Measurements from ENCODE around the gene XCL2.

XCL2 gene

DNA sequence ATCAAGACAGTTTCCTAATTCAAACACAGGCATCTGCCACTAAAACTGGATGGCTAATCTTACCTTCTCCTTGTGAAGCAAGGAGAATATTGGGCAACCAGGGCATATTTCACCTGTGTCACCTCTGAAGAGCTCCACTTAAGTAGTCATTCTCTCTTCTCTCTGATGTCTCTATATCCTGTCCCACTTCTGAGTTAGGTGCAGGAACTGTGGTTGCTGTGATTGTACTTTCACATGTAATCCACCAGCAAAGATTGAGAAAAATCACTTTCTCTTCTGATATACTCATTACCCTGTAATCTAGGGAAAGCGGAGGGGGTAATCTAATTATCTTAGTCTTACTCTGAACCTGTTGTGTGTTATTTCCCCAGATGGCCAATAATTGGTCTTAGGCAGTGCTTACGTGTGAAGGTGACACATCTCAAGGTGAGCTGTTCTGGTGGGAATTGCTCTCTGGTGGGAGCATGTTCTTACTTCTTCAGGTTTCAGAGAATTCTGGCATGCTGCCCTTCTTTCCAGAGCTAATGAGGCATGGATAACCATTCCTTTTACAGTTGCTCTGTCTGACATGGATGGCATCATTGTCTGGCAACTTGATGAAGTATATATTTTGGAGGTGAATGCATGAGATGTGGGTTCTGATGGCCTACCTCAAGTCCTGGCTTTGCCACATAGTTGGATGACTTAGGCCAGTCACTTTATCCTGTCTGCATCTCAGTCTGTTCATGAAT, 12.0 kb downstream of the XCL2 start:
- Histone ChIP-seq H3K4me3 (ENCODE audit: low read length) (no peak overlapping the region), H3K27ac (ENCODE audit: low read depth, low read length) (no peak overlapping the region), H3K9me3 (ENCODE audit: insufficient read depth, low read depth, low read length) (no peaks in the 10 kb centered on the region), H3K9ac (ENCODE audit: low read depth, low read length) (no peak overlapping the region), H3K36me3 (ENCODE audit: insufficient read depth, low read length) (no peaks in the 10 kb centered on the region), H3K4me1 (ENCODE audit: insufficient read depth, low read length) (no peaks in the 10 kb centered on the region), H3K27me3 (ENCODE audit: insufficient read depth, low read length) (no peaks in the 10 kb centered on the region)
- 96% methylated on average over 2 of the region's 2 CpGs for WGBS

DNA sequence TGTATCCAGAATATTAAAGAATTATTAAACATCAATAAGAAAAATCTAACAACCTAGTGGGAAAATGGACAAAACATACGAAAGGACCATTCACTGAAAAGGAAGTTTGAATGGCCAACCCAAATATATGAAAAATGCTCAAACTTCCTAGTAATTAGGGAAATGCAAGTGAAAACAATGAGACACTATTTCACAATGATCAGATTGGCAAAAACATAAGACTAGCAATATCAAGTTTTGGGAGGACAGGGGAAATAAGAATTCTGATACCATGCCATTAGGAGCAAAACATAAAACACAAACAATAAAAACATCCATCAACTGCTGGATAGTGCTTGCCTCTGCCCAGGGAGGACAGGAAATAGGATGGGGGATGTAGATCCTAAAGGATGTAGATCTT, 14.3 kb downstream of the XCL2 start:
- no peak overlapping the region for H3K4me3 ChIP-seq (ENCODE audit: low read length)
- H3K4me1 ChIP-seq (ENCODE audit: insufficient read depth, low read length): peaks cover 7% of the 10 kb centered on the region; the same call in 1 of the 2 replicates
- H3K27me3 ChIP-seq (ENCODE audit: insufficient read depth, low read length): no peaks in the 10 kb centered on the region
- WGBS: 100% methylated on average over 1 of the region's 1 CpG
- H3K9ac ChIP-seq (ENCODE audit: low read depth, low read length): no peak overlapping the region
- H3K36me3 ChIP-seq (ENCODE audit: insufficient read depth, low read length): no peaks in the 10 kb centered on the region
- no peaks in the 10 kb centered on the region for H3K9me3 ChIP-seq (ENCODE audit: insufficient read depth, low read depth, low read length)
- no peak overlapping the region for H3K27ac ChIP-seq (ENCODE audit: low read depth, low read length)

DNA sequence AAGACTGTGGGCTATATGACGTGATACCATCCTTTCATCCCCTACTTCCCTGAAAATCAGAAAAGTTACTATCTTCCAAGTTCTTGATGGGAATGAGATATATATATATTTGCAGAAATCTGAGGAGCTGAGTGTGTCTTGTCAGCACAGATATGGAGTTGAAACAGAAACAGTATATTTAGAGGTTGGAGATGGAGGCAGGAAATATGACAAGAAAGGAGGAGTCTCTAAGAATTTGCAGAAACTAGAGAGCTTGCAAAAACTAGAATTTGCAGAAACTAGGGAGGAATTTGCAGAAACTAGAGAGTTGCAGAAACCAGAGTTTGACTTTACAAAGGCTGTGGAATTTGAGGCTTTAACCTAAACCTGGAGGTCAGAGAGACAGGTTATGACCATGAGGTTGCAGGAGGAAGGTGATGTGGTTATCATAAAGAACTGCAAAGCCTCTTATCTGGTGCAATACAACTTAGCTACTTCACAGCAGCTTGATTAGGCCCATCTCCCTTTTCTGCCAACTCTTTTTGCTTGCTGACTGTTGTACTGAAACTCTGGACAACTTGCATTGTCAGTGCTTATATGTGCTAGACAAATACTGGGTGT, 22.3 kb downstream of the XCL2 start:
- Histone ChIP-seq H3K27me3 (ENCODE audit: insufficient read depth, low read length) (no peaks in the 10 kb centered on the region), H3K9ac (ENCODE audit: low read depth, low read length) (no peak overlapping the region), H3K4me3 (ENCODE audit: low read length) (no peak overlapping the region), H3K36me3 (ENCODE audit: insufficient read depth, low read length) (no peaks in the 10 kb centered on the region), H3K27ac (ENCODE audit: low read depth, low read length) (no peak overlapping the region), H3K9me3 (ENCODE audit: insufficient read depth, low read depth, low read length) (peaks cover 11% of the 10 kb centered on the region), H3K4me1 (ENCODE audit: insufficient read depth, low read length) (peaks cover 7% of the 10 kb centered on the region; the same call in 1 of the 2 replicates)
- no CpG with 5 or more reads among the region's 1 CpG for WGBS

DNA sequence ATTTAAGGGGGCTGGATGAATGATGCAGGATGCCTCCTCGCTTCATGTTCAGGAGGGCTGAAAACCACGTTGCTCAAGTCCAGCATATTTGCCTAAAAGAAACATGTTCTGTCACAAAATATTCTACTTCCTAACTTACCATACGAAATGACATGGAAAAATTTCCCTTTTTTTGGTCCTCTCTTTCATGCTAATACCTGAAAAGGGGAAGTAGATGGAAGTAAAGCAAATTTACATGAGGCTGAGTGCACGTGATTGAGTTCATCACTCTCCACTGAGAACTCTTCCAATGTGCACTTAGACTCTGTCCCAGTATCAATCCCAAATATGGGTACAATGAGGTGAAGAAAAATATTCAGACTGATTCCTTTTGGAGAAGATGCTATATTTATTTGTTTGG, 23.0 kb downstream of the XCL2 start:
- Histone ChIP-seq H3K36me3 (ENCODE audit: insufficient read depth, low read length) (no peaks in the 10 kb centered on the region), H3K27ac (ENCODE audit: low read depth, low read length) (no peak overlapping the region), H3K9ac (ENCODE audit: low read depth, low read length) (no peak overlapping the region), H3K4me3 (ENCODE audit: low read length) (no peak overlapping the region), H3K9me3 (ENCODE audit: insufficient read depth, low read depth, low read length) (peaks cover 11% of the 10 kb centered on the region), H3K27me3 (ENCODE audit: insufficient read depth, low read length) (no peaks in the 10 kb centered on the region), H3K4me1 (ENCODE audit: insufficient read depth, low read length) (peaks cover 7% of the 10 kb centered on the region; the same call in 1 of the 2 replicates)
- 80% methylated on average over 4 of the region's 4 CpGs for WGBS

DNA sequence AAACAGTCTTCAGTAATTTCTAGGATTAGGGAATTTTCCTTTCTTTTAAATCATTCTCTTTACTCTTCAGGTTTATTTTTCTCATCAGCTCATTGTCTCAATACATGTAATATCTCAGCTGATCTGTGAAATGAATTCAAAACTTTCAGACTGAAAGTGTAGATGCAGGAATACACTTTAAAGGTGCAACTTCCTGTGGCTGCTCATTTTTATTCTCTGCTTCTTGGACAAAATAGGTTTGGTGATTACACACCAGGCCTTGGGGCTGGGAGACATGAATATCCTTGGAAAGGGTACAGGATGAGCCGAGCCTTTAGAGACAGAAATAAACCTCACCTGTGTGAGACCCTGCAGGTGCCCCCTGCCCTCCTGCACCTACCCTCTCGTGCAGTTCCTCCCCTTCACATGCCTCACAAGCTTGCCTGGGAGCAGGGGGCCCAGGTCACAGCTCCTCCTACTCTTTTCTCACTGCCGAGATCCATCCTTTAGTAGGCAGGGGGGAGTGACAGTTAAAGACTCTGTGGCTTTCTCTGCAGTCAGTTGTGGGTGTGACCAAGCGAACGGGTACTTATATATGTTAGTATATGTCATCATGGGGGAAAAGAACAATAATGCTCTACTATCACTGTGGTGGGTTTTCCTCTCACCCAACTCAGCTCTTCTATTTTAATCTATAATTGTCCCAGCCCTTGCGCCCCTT, 23.6 kb downstream of the XCL2 start:
- WGBS: 27% methylated on average over 6 of the region's 6 CpGs
- H3K27ac ChIP-seq (ENCODE audit: low read depth, low read length): no peak overlapping the region

DNA sequence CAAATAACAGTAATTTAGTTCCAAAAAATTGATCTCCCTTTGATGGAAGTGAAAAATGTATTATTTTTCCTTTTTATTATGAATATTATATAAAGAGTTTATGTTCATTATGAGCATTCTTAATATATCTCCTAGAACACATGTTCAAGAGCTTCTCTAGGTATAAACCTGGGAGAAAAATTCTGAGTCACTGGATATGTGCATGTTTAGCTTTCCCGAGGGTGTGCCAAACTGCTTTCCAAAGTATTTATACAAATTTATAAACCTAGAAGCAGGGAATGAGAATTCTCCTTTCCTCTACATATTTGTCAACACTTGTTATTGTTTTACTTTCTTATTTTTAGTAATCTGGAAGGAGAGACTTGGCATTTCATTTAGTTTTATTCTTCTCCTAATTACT, 25.0 kb downstream of the XCL2 start:
- H3K36me3 ChIP-seq (ENCODE audit: insufficient read depth, low read length): no peaks in the 10 kb centered on the region
- peaks cover 7% of the 10 kb centered on the region for H3K9me3 ChIP-seq (ENCODE audit: insufficient read depth, low read depth, low read length)
- no peak overlapping the region for H3K4me3 ChIP-seq (ENCODE audit: low read length)
- H3K27me3 ChIP-seq (ENCODE audit: insufficient read depth, low read length): no peaks in the 10 kb centered on the region
- H3K9ac ChIP-seq (ENCODE audit: low read depth, low read length): no peak overlapping the region
- H3K4me1 ChIP-seq (ENCODE audit: insufficient read depth, low read length): no peaks in the 10 kb centered on the region
- WGBS: no CpG with 5 or more reads among the region's 1 CpG
- H3K27ac ChIP-seq (ENCODE audit: low read depth, low read length): no peak overlapping the region

More for the DNA sequence above, 23.6 kb downstream of the XCL2 start:
- Histone ChIP-seq H3K4me1 (ENCODE audit: insufficient read depth, low read length) (peaks cover 7% of the 10 kb centered on the region; the same call in 1 of the 2 replicates), H3K9me3 (ENCODE audit: insufficient read depth, low read depth, low read length) (peaks cover 11% of the 10 kb centered on the region), H3K4me3 (ENCODE audit: low read length) (no peak overlapping the region), H3K36me3 (ENCODE audit: insufficient read depth, low read length) (no peaks in the 10 kb centered on the region), H3K9ac (ENCODE audit: low read depth, low read length) (no peak overlapping the region), H3K27me3 (ENCODE audit: insufficient read depth, low read length) (no peaks in the 10 kb centered on the region)

DNA sequence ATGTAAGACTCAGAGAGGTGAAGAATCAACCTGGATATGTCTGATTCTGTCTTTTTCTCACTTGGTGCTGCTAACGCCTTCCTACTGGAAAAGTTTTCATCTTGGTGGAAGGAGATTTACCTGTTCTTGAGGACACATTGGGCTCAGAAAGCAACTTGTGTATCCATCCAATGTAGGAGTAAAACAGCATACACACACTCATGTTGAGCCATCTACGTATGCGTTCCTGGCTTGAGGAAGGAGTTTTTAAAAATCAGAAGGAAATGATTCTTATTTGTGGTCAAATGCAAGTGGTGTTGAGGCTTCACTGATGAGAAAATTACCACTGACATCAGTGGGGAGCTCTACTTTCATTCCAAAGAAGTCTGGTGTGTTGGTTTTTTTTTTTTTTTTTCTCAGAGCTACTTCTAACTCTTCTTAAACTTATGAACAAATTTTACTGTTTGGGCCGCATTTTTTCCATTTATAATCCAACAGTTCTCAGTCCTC, 25.6 kb downstream of the XCL2 start:
- Histone ChIP-seq H3K27me3 (ENCODE audit: insufficient read depth, low read length) (no peaks in the 10 kb centered on the region), H3K4me3 (ENCODE audit: low read length) (no peak overlapping the region), H3K4me1 (ENCODE audit: insufficient read depth, low read length) (no peaks in the 10 kb centered on the region), H3K9ac (ENCODE audit: low read depth, low read length) (no peak overlapping the region), H3K27ac (ENCODE audit: low read depth, low read length) (no peak overlapping the region), H3K9me3 (ENCODE audit: insufficient read depth, low read depth, low read length) (0 out of 2 replicates have a peak, but pooled peaks cover 5% of the 10 kb centered on the region), H3K36me3 (ENCODE audit: insufficient read depth, low read length) (no peaks in the 10 kb centered on the region)
- 95% methylated on average over 3 of the region's 4 CpGs for WGBS

DNA sequence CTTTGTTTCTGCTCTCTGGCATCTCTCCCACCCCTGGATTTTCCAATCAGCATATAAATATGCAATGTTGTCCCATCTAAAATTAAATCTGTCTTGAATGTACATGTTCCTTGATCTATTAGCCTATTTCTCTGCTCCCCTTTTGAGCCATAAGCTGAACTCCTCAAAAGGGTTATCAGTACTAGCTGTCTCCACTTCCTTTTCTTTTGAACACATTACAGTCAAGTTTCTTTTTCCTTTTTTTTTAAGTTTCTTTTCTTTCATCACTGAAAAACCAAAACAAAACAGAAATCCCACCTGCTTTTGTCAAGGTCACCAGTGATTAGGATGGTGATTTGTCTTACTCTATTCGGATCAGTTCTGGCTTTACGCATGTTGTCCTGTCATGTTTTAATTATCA, 29.3 kb downstream of the XCL2 start:
- Histone ChIP-seq H3K9me3 (ENCODE audit: insufficient read depth, low read depth, low read length) (no peaks in the 10 kb centered on the region), H3K27me3 (ENCODE audit: insufficient read depth, low read length) (no peaks in the 10 kb centered on the region), H3K4me3 (ENCODE audit: low read length) (no peak overlapping the region), H3K9ac (ENCODE audit: low read depth, low read length) (no peak overlapping the region), H3K27ac (ENCODE audit: low read depth, low read length) (no peak overlapping the region), H3K36me3 (ENCODE audit: insufficient read depth, low read length) (no peaks in the 10 kb centered on the region), H3K4me1 (ENCODE audit: insufficient read depth, low read length) (no peaks in the 10 kb centered on the region)
- WGBS: 100% methylated on average over 2 of the region's 2 CpGs

DNA sequence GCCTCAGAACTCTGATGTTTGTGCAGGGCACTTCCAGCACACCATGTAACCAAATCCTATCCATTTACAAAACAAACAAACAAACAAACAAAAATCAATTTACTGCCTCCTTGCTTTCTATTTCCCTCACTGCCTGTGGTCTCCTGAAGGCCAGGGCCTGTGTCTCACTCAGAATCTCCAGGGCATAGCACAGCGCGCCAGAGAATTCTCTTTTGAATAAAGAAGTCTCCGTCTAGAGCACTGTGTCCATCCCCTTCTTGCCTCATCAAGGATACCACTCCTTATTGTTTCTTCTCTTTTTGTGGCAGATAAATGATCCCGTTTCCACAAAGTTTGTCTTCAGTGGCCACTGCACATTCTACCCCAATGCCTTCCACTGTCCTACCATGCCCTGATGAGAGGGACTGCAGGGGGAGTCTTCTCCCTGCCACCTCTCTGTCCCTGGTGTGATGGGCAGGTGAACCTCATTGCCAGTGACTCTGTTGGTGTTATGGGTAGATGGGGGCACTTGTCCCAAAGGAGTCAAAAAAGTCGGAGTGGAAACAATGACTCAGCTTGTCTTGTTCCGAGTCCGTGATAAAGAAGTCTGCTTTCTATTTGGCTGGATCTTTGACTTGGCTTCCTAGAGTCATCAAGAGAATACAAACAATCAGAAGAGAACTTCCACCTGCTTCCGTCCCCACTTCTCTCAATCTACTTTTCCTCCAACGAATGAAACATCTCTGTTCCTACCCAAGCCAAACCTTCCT, 30.0 kb downstream of the XCL2 start:
- no peaks in the 10 kb centered on the region for H3K36me3 ChIP-seq (ENCODE audit: insufficient read depth, low read length)
- H3K9ac ChIP-seq (ENCODE audit: low read depth, low read length): no peak overlapping the region
- no peaks in the 10 kb centered on the region for H3K4me1 ChIP-seq (ENCODE audit: insufficient read depth, low read length)
- H3K27me3 ChIP-seq (ENCODE audit: insufficient read depth, low read length): no peaks in the 10 kb centered on the region
- 95% methylated on average over 9 of the region's 9 CpGs for WGBS
- H3K4me3 ChIP-seq (ENCODE audit: low read length): no peak overlapping the region
- no peak overlapping the region for H3K27ac ChIP-seq (ENCODE audit: low read depth, low read length)
- H3K9me3 ChIP-seq (ENCODE audit: insufficient read depth, low read depth, low read length): no peaks in the 10 kb centered on the region

DNA sequence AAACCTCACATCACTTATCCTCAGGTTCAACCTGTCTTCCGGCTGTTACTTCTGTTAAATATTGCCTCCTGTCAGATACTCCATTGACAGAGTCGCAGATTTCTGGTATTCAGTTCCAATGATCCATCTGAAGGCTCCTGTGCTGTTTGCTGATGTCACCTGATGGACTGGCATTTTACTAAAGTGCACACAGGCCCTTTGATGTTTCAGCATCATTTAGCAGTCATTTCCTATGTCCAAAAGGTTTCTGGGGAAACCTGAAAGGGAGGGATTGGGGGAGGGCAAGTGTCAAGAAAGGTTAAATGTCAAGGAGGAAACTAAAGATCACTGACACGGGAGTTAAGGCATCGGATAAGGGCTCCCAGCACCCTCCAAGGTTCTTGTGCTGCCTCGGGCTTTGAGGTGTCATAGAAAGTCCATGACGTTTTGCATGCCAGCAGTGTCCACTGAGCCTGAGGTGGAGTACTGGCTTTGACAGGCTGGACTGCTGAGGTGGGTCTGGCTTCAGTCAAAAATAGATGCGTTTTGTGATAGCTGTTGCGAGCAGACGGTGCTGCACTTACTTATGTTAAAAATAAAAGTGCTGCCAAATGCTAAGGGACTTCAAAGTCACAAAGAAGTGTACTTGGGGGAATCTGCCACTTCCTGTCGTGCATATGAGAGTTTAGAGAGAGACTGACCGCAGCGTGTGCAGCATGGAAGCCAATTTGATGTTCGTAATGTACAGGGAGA, 30.8 kb downstream of the XCL2 start:
- no peak overlapping the region for H3K27ac ChIP-seq (ENCODE audit: low read depth, low read length)
- H3K36me3 ChIP-seq (ENCODE audit: insufficient read depth, low read length): no peaks in the 10 kb centered on the region
- H3K9me3 ChIP-seq (ENCODE audit: insufficient read depth, low read depth, low read length): no peaks in the 10 kb centered on the region
- no peak overlapping the region for H3K4me3 ChIP-seq (ENCODE audit: low read length)
- H3K27me3 ChIP-seq (ENCODE audit: insufficient read depth, low read length): no peaks in the 10 kb centered on the region
- no peaks in the 10 kb centered on the region for H3K4me1 ChIP-seq (ENCODE audit: insufficient read depth, low read length)
- WGBS: 89% methylated on average over 13 of the region's 13 CpGs
- H3K9ac ChIP-seq (ENCODE audit: low read depth, low read length): no peak overlapping the region
